GM12878 (cell line): ENCODE data around the gene DPF3. TPM values are rescaled to one million over a fixed set of nuclear protein-coding genes. Genes with fewer than 3 reads are reported as not detected.

Experiments
- IRF3 ChIP-seq: fragments of 450-650 bp; IDR thresholded peaks from 2 replicates; pipeline ENCODE4 v1.6.1; 2014; ENCODE audit warnings: mild to moderate bottlenecking
- PRDM15 ChIP-seq: fragments of 450-650 bp; formaldehyde crosslinking; IDR thresholded peaks from 2 replicates; pipeline ENCODE4 v1.4.0; 2020; ENCODE audit warnings: mild to moderate bottlenecking, moderate library complexity
- ZBTB11 ChIP-seq: fragments of 450-650 bp; formaldehyde crosslinking; IDR thresholded peaks from 2 replicates; pipeline ENCODE4 v1.5.0; 2022; ENCODE audit warnings: mild to moderate bottlenecking, missing genetic modification characterization
- polyA plus RNA-seq, 11 experiments: library from polyadenylated mRNA; depleted of rRNA in 4 of 11; unstranded in 6 of 11; stranded (reverse) in 5 of 11; fragments of >200 nt; fragmentation: Nextera tagmentation in 4 of 11; fragmentation: Illumina TruSeq in 1 of 11; extraction: Ambion mirVana in 4 of 11; extraction: Trizol in 1 of 11; gene quantifications; 1 replicate in 1 of 11; 2 replicates in 10 of 11; pipeline versions ENCODE4 v1.2.1 to v1.2.3, GENCODE V29; 2011 to 2016; ENCODE audit warnings: inconsistent platforms in 2 of 11, missing spikeins in 2 of 11, low read depth in 1 of 11
- total RNA-seq, 4 experiments: library from RNA; depleted of rRNA in 3 of 4; stranded (reverse); fragments of >200 nt in 3 of 4; fragmentation: Illumina TruSeq in 1 of 4; extraction: Trizol in 1 of 4; gene quantifications; 2 replicates each; pipeline versions ENCODE4 v1.2.1 to v1.2.3, GENCODE V29; 2013 to 2021

DPF3 gene
- total and polyA plus RNA-seq, 10 of the 15 experiments (the other 5 are each of a cell fraction or from before 2014, with no cell fraction given): 0.69 to 8.0 (median 2.2) TPM

- TF ChIP-seq ZBTB11 (no peak), PRDM15 (CRISPR knock-in tag) (no peak), IRF3 (no peak)
Measured at GRCh38 chr14:72925815-72926291, 32.0 kb upstream of the DPF3 start (continued).
